Thymus (tissue), 11 donors: ENCODE measurements around the gene TMEM255B. TPM values are rescaled to one million over a fixed set of nuclear protein-coding genes. Genes with fewer than 3 reads are reported as not detected.

ENCODE experiments used
- DNase-seq, 9 donors: peaks; one replicate each; pipeline ENCODE4 v3.0.0-alpha.2; 2013; ENCODE audit warnings: low spot score in 9 of 9, low read depth in 6 of 9, missing footprints in 1 of 9
- H3K27ac ChIP-seq, 2 donors: one replicate each; pipeline ENCODE4 v1.5.1; 2013; ENCODE audit warnings: control low read depth in 1 of 2, low read depth in 1 of 2, low read length in 1 of 2, mild to moderate bottlenecking in 1 of 2, moderate library complexity in 1 of 2
- H3K27me3 ChIP-seq, 2 donors: one replicate each; pipeline ENCODE4 v1.5.1; 2013; ENCODE audit warnings: low read length in 1 of 2; ENCODE audit not compliant: control insufficient read depth in 2 of 2, insufficient read depth in 1 of 2
- H3K36me3 ChIP-seq, 2 donors: one replicate each; pipeline ENCODE4 v1.5.1; 2013; ENCODE audit warnings: low read length in 1 of 2, mild to moderate bottlenecking in 1 of 2, moderate library complexity in 1 of 2; ENCODE audit not compliant: control insufficient read depth in 2 of 2, insufficient read depth in 2 of 2
- H3K4me1 ChIP-seq, 2 donors: one replicate each; pipeline ENCODE4 v1.5.1; 2013; ENCODE audit warnings: low read length in 2 of 2; ENCODE audit not compliant: control insufficient read depth in 2 of 2, insufficient read depth in 2 of 2
- H3K4me3 ChIP-seq, 2 donors: one replicate each; pipeline ENCODE4 v1.5.1; 2013; ENCODE audit warnings: low read length in 2 of 2, control low read depth in 1 of 2, mild to moderate bottlenecking in 1 of 2
- H3K9me3 ChIP-seq, 2 donors: one replicate each; pipeline ENCODE4 v1.5.1; 2013; ENCODE audit warnings: low read length in 1 of 2, mild to moderate bottlenecking in 1 of 2; ENCODE audit not compliant: control insufficient read depth in 2 of 2, insufficient read depth in 1 of 2
- WGBS: extraction: QIAGEN DNeasy Blood & Tissue Kit; methylation state at CpG from one replicate; pipeline ENCODE4 v1.1.7; 2013; 5-methylcytosine and 5-hydroxymethylcytosine counted together
- polyA plus RNA-seq: library from polyadenylated mRNA; stranded (reverse); fragments of 200-250 nt; gene quantifications from one replicate; pipeline ENCODE4 v1.2.3, GENCODE V29; 2013
- total RNA-seq: library from RNA; stranded (reverse); fragments of 120-200 nt; gene quantifications from one replicate; pipeline ENCODE4 v1.2.4, GENCODE V29; 2013
- donor health status: healthy.

Gene TMEM255B
- total and polyA plus RNA-seq, 2 donors: 0.61 to 7.2 TPM

DNA sequence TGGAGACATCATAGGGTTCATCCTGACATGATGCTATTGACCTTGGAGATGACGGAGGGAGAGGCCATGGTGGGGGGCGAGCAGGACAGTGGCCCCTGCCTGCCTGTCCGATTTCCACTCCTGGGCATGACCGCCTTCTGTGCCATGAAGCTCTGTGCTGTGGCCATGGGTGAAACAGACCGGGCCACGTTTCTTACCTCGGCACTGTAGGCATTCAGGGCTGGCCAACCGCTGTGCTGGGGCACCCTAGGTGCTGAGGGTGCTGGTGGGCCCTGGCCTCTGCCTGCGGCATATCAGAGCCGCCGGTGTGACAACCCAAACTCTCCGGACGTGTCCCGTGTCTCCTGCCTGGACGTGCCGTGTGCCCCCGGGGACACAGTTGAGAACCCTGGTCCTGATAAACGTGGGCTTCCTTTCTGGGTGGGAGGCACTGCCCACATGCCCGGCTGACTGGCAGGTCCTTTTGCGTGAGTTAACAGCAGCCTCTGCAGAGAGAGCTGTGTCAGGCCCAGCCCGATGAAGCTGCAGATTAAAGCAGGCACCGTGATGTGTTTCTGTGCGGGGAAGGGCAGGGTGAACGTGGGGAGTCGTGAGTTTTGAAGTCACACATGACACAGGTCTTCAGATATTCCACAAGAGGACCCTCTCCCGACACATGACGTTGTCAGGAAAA lies 46.5 kb downstream of the TMEM255B start:
- no peak overlapping the region for H3K27ac ChIP-seq
- DNase-seq: no peak
- H3K9me3 ChIP-seq: peaks cover 9 to 46% of the 10 kb centered on the region in 2 donors
- H3K36me3 ChIP-seq: no peaks in the 10 kb centered on the region
- 95% methylated on average over 27 of the region's 27 CpGs for WGBS
- no peak overlapping the region for H3K4me3 ChIP-seq
- H3K27me3 ChIP-seq: peaks cover 0 to 12% of the 10 kb centered on the region in 2 donors
- H3K4me1 ChIP-seq: peaks cover 0 to 4% of the 10 kb centered on the region in 2 donors

DNA sequence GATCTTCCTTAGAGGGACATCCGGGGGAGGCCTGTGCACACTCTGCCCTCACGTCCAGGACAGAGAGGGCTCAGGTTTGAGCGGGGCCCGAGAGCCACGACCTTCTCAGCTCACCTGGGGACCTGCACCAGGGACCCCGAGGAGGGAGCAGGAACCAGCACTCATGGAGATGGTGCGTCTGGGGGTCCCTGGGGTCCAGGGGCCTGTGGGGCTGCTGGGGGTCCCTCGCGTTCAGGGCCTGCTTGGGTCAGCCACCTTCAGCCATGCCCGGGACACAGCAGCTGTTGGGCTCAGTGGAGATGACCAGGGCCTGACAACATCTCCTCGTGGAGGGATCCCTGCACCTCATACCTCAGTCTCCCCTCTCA lies 47.1 kb downstream of the TMEM255B start:
- H3K9me3 ChIP-seq: peaks cover 9 to 50% of the 10 kb centered on the region in 2 donors
- H3K27me3 ChIP-seq: peaks cover 0 to 12% of the 10 kb centered on the region in 2 donors
- peaks cover 0 to 4% of the 10 kb centered on the region in 2 donors for H3K4me1 ChIP-seq
- no peak overlapping the region for H3K4me3 ChIP-seq
- DNase-seq: no peak
- WGBS: 95% methylated on average over 11 of the region's 11 CpGs
- H3K27ac ChIP-seq: no peak overlapping the region
- no peaks in the 10 kb centered on the region for H3K36me3 ChIP-seq

- 91% methylated on average over 13 of the region's 13 CpGs for WGBS
- DNase-seq: no peak
Observed at GRCh38 chr13:113806526-113806925, 47.5 kb downstream of the TMEM255B start.

GRCh38 chr13:113808058-113808834 lies 49.2 kb downstream of the TMEM255B start:
- 82% methylated on average over 12 of the region's 12 CpGs for WGBS
- no peak for DNase-seq
- no peaks in the 10 kb centered on the region for H3K4me1 ChIP-seq
- H3K36me3 ChIP-seq: no peaks in the 10 kb centered on the region
- H3K4me3 ChIP-seq: no peak overlapping the region
- no peak overlapping the region for H3K27ac ChIP-seq
- no peaks in the 10 kb centered on the region for H3K27me3 ChIP-seq
- peaks cover 9 to 55% of the 10 kb centered on the region in 2 donors for H3K9me3 ChIP-seq

More at GRCh38 chr13:113806526-113806925, 47.5 kb downstream of the TMEM255B start:
- Histone ChIP-seq H3K4me1 (peaks cover 0 to 4% of the 10 kb centered on the region in 2 donors), H3K4me3 (no peak overlapping the region), H3K36me3 (no peaks in the 10 kb centered on the region), H3K9me3 (peaks cover 9 to 50% of the 10 kb centered on the region in 2 donors), H3K27me3 (peaks cover 0 to 12% of the 10 kb centered on the region in 2 donors), H3K27ac (no peak overlapping the region)

DNA sequence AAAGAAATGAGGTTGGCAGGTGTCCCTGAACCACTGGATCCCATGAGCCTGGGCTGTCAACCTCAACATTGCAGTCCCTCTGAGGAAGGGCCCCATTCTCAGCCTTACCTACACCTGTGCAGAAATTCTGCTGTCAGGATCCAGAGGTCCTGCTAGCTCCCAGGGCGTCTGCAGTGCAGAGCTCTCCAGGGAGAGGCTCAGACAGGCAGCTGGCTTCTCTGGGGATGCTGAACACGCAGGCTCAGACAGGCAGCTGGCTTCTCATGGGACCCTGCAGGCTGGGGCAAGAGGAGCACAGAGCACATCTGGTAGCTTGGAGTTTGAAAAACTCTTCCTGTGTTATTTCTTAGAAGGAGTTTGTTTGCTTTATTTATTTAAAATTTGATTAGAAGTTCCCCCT lies 50.9 kb downstream of the TMEM255B start:
- no peaks in the 10 kb centered on the region for H3K36me3 ChIP-seq
- WGBS: 90% methylated on average over 2 of the region's 2 CpGs

DNA sequence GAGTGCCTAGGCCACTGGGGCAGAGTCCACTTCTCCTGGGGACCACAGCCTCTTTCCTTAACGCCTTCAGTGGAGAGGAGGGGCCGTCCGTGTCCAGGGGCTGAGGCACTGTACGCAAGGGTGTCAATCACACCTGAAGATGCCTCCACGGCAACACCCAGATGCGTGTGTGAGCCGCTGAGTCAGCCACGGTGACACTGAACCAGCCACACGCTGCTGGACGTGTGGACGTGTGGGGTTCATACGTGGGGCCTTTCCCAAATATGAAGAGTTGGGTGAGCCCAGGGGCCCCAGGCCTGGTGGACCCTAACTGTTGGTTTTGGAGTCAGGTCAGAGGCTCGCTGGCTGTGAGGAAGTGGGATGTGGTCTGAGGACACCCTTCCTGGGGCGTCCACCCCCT lies 51.6 kb downstream of the TMEM255B start:
- H3K36me3 ChIP-seq: no peaks in the 10 kb centered on the region
- no peaks in the 10 kb centered on the region for H3K4me1 ChIP-seq
- WGBS: 89% methylated on average over 14 of the region's 14 CpGs
- no peak overlapping the region for H3K27ac ChIP-seq
- peaks cover 9 to 54% of the 10 kb centered on the region in 2 donors for H3K9me3 ChIP-seq
- no peak for DNase-seq
- H3K4me3 ChIP-seq: no peak overlapping the region
- H3K27me3 ChIP-seq: peaks cover 0 to 1% of the 10 kb centered on the region in 2 donors

More for the DNA sequence above, 50.9 kb downstream of the TMEM255B start:
- no peak for DNase-seq
- Histone ChIP-seq H3K4me1 (no peaks in the 10 kb centered on the region), H3K4me3 (no peak overlapping the region), H3K9me3 (peaks cover 9 to 55% of the 10 kb centered on the region in 2 donors), H3K27me3 (no peaks in the 10 kb centered on the region), H3K27ac (no peak overlapping the region)

GRCh38 chr13:113811081-113811928 lies 52.3 kb downstream of the TMEM255B start:
- Histone ChIP-seq H3K27me3 (peaks cover 0 to 4% of the 10 kb centered on the region in 2 donors), H3K27ac (no peak overlapping the region), H3K4me3 (no peak overlapping the region), H3K4me1 (peaks cover 0 to under 1% of the 10 kb centered on the region in 2 donors), H3K9me3 (peaks cover 9 to 47% of the 10 kb centered on the region in 2 donors), H3K36me3 (no peaks in the 10 kb centered on the region)
- DNase-seq: no peak
- 96% methylated on average over 30 of the region's 30 CpGs for WGBS

- WGBS: 94% methylated on average over 51 of the region's 51 CpGs
- peaks cover 0 to 6% of the 10 kb centered on the region in 2 donors for H3K27me3 ChIP-seq
- DNase-seq: no peak
- peaks cover 7 to 36% of the 10 kb centered on the region in 2 donors for H3K9me3 ChIP-seq
- H3K4me1 ChIP-seq: peaks cover 4 to 8% of the 10 kb centered on the region in 2 donors
- H3K36me3 ChIP-seq: no peaks in the 10 kb centered on the region
- no peak overlapping the region for H3K27ac ChIP-seq
- H3K4me3 ChIP-seq: no peak overlapping the region
Observed at GRCh38 chr13:113812178-113813040, 53.4 kb downstream of the TMEM255B start.
